Measurements from ENCODE around the gene SNRPE.

SNRPE gene

GRCh38 chr1:203858055-203858454, 3.3 kb upstream of the SNRPE start:
- no peak overlapping the region for H3K4me3 ChIP-seq
- peaks cover 30% of the 10 kb centered on the region for H3K36me3 ChIP-seq (replicated peaks)
- no peaks in the 10 kb centered on the region for H3K9me3 ChIP-seq
- DNase-seq (ENCODE audit: low spot score in 2 of 2) = no peak
- H3K4me1 ChIP-seq = peaks cover 21% of the 10 kb centered on the region
- no peaks in the 10 kb centered on the region for H3K27me3 ChIP-seq (ENCODE audit: low read depth)
- in situ Hi-C loops (cut with MboI; ENCODE audit: low sequenced_read_pairs) = loop anchor here (25.0 kb wide), 2 partner anchors 504 to 654 kb away; partner anchors contain the start of genes MDM4 and PLEKHA6

DNA sequence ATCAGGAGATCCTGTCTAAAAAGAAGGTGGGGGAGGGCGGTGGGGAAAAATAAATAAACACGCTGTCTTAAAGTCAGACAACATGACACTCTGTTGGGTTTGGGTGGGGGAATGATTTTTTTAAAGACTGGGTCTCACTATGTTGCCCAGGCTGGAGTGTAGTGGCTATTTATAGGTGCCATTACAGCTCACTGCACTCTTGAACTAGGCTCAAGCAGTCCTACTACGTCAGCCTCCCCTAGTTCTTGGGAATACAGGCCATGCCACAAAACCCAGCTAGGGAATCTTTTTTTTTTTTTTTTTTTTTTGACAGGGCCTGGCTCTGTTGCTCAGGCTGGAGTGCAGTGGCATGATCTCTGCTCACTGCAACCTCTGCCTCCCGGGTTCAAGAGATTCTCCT, 2.4 kb upstream of the SNRPE start:
- Histone ChIP-seq H3K4me3 (no peak overlapping the region), H3K36me3 (replicated peaks) (peaks cover 34% of the 10 kb centered on the region), H3K27me3 (ENCODE audit: low read depth) (no peaks in the 10 kb centered on the region), H3K9me3 (no peaks in the 10 kb centered on the region), H3K4me1 (peaks cover 23% of the 10 kb centered on the region)
- no peak for DNase-seq (ENCODE audit: low spot score in 2 of 2)
- in situ Hi-C loops (cut with MboI; ENCODE audit: low sequenced_read_pairs) = loop anchor here (25.0 kb wide), 2 partner anchors 503 to 653 kb away; partner anchors contain the start of genes MDM4 and PLEKHA6

DNA sequence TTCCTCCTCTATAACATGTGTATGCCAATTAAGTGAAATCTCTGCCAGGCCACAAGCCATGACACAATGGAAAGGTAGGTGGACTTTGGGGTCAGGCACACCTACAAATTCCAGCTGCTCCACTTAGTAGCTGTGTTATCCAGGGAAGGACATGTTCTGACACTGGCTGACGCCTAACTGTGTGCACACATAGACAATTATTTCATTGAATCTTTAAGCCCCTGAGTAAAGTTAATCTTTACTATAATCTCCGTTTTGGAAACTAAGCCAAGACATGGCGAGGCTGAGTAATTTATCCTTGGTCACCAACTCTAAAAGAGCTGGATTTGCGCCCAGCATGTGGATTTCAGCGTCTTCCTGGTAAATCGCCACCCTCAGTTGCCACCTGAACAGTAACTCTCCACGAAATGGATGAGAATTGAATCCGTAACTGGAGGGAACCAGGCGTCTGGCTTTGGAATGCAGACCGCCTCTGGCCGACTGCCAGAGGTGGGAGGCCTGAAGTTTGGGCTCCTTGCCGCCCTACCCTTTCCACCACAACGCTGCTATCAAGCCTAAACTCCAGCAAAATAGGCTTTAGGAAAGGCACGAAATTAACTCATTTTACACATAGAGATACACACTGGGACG, 888 bp upstream of the SNRPE start:
- Histone ChIP-seq H3K36me3 (replicated peaks) (peaks cover 35% of the 10 kb centered on the region), H3K27me3 (ENCODE audit: low read depth) (no peaks in the 10 kb centered on the region), H3K4me1 (peaks cover 23% of the 10 kb centered on the region), H3K4me3 (peak overlapping the region; percentile 97), H3K9me3 (no peaks in the 10 kb centered on the region)
- in situ Hi-C loops (cut with MboI; ENCODE audit: low sequenced_read_pairs) = loop anchor here (25.0 kb wide), 2 partner anchors 502 to 652 kb away; partner anchors contain the start of genes MDM4 and PLEKHA6
- DNase-seq (ENCODE audit: low spot score in 2 of 2) = peak; percentile 48 to 67

DNA sequence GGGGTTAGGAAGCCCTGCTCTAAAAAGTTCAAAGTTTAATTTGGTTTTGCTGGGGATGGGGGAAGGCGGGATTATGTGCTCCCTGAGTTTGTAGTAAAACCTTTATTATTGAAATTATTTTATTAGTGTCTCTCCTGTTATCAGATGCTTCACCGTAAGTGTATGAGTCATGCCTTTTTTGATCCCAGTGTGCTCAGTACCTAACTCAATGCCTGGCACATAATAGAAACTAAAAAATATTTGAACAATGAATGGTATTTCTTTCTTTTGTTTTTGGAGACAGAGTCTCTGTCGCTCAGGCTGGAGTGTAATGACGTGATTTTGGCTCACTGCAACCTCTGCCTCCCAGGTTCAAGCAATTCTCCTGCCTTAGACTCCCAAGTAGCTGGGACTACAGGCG, 6.4 kb downstream of the SNRPE start:
- Histone ChIP-seq H3K36me3 (replicated peaks) (peaks cover 66% of the 10 kb centered on the region), H3K9me3 (no peaks in the 10 kb centered on the region), H3K4me1 (peaks cover 16% of the 10 kb centered on the region), H3K4me3 (no peak overlapping the region), H3K27me3 (ENCODE audit: low read depth) (no peaks in the 10 kb centered on the region)
- DNase-seq (ENCODE audit: low spot score in 2 of 2) = peak; percentile 28 to 69
- in situ Hi-C loops (cut with MboI; ENCODE audit: low sequenced_read_pairs) = loop anchor here (25.0 kb wide), 2 partner anchors 494 to 644 kb away; partner anchors contain the start of genes MDM4 and PLEKHA6

DNA sequence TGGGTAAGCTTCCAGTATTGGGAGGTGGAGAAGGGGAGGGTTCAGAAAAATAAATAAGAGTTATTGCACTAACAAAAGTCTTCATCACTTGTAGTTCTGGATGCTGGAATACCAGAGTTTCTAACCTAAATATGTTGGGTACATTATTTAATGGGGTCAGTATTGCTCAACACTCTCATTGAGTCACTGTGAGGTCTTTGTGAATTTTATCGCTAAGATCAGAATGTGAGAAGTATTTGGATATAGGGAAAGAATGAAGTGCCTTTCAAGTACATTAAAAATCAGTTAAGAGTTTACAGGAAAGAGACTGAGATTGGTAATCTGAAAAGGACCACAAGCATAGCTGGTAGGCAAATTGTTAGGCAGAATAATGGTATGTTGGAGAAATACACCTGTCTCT, 8.8 kb downstream of the SNRPE start:
- H3K9me3 ChIP-seq = no peaks in the 10 kb centered on the region
- in situ Hi-C loops (cut with MboI; ENCODE audit: low sequenced_read_pairs) = loop anchor here (5.0 to 25.0 kb wide), 3 partner anchors 257 to 642 kb away; partner anchors contain the start of genes MDM4 and PLEKHA6
- DNase-seq (ENCODE audit: low spot score in 2 of 2) = no peak
- no peaks in the 10 kb centered on the region for H3K27me3 ChIP-seq (ENCODE audit: low read depth)
- no peak overlapping the region for H3K4me3 ChIP-seq
- peaks cover 48% of the 10 kb centered on the region for H3K36me3 ChIP-seq (replicated peaks)
- peaks cover 16% of the 10 kb centered on the region for H3K4me1 ChIP-seq

- Histone ChIP-seq H3K27me3 (ENCODE audit: low read depth) (no peaks in the 10 kb centered on the region), H3K4me3 (no peak overlapping the region), H3K36me3 (replicated peaks) (peaks cover 41% of the 10 kb centered on the region), H3K4me1 (peaks cover 21% of the 10 kb centered on the region), H3K9me3 (no peaks in the 10 kb centered on the region)
- peak; percentile 64 to 66 for DNase-seq (ENCODE audit: low spot score in 2 of 2)
- in situ Hi-C loops (cut with MboI; ENCODE audit: low sequenced_read_pairs) = loop anchor here (5.0 to 25.0 kb wide), 3 partner anchors 256 to 641 kb away; partner anchors contain the start of genes MDM4 and PLEKHA6
Measured at GRCh38 chr1:203871114-203871880, 9.9 kb downstream of the SNRPE start.

- peaks cover 33% of the 10 kb centered on the region for H3K36me3 ChIP-seq (replicated peaks)
- in situ Hi-C loops (cut with MboI; ENCODE audit: low sequenced_read_pairs) = loop anchor here (5.0 to 25.0 kb wide), 3 partner anchors 254 to 639 kb away; partner anchors contain the start of genes MDM4 and PLEKHA6
- no peaks in the 10 kb centered on the region for H3K27me3 ChIP-seq (ENCODE audit: low read depth)
Measured at GRCh38 chr1:203873094-203873493, 11.7 kb downstream of the SNRPE start.

GRCh38 chr1:203878422-203878821, 17.0 kb downstream of the SNRPE start:
- Histone ChIP-seq H3K9me3 (no peaks in the 10 kb centered on the region), H3K4me3 (no peak overlapping the region), H3K36me3 (replicated peaks) (peaks cover 9% of the 10 kb centered on the region; the same call in 1 of the 2 replicates), H3K27me3 (ENCODE audit: low read depth) (no peaks in the 10 kb centered on the region), H3K4me1 (peaks cover 9% of the 10 kb centered on the region)
- in situ Hi-C loops (cut with MboI; ENCODE audit: low sequenced_read_pairs) = no loop called here
- no peak for DNase-seq (ENCODE audit: low spot score in 2 of 2)

More at GRCh38 chr1:203873094-203873493, 11.7 kb downstream of the SNRPE start:
- Histone ChIP-seq H3K9me3 (no peaks in the 10 kb centered on the region), H3K4me3 (no peak overlapping the region), H3K4me1 (peaks cover 12% of the 10 kb centered on the region)
- no peak for DNase-seq (ENCODE audit: low spot score in 2 of 2)

GRCh38 chr1:203880606-203881005, 19.2 kb downstream of the SNRPE start:
- in situ Hi-C loops (cut with MboI; ENCODE audit: low sequenced_read_pairs) = no loop called here
- Histone ChIP-seq H3K4me3 (no peak overlapping the region), H3K27me3 (ENCODE audit: low read depth) (no peaks in the 10 kb centered on the region), H3K9me3 (no peaks in the 10 kb centered on the region), H3K4me1 (peaks cover 2% of the 10 kb centered on the region), H3K36me3 (replicated peaks) (peaks cover 7% of the 10 kb centered on the region; the same call in 1 of the 2 replicates)
- DNase-seq (ENCODE audit: low spot score in 2 of 2) = no peak

DNA sequence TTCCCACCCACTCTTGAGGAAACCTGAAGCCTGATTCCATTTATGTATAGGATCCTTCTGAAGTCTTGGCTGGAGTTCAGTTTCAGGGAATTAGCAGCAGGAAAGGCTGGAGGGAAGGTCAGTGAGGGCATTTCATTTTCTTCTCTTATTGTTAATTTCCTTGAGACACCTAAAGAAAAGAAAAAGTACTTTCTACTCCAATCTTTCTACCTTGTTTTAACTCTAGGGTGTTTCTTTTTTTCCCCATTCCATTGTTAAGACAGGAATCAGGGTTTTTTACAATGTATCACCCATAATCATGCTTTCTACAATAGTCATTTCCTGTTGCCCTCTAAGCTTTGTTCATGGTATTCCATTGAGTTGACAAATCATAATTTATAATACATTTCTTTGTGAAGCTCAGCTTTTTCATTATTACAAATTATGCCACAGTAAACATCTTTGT, 27.4 kb downstream of the SNRPE start:
- H3K4me1 ChIP-seq = peaks cover 8% of the 10 kb centered on the region
- DNase-seq (ENCODE audit: low spot score in 2 of 2) = no peak
- no peaks in the 10 kb centered on the region for H3K36me3 ChIP-seq (replicated peaks)
- H3K9me3 ChIP-seq = peaks cover 2% of the 10 kb centered on the region; the same call in 1 of the 2 replicates
- no peaks in the 10 kb centered on the region for H3K27me3 ChIP-seq (ENCODE audit: low read depth)
- in situ Hi-C loops (cut with MboI; ENCODE audit: low sequenced_read_pairs) = no loop called here
- H3K4me3 ChIP-seq = no peak overlapping the region

DNA sequence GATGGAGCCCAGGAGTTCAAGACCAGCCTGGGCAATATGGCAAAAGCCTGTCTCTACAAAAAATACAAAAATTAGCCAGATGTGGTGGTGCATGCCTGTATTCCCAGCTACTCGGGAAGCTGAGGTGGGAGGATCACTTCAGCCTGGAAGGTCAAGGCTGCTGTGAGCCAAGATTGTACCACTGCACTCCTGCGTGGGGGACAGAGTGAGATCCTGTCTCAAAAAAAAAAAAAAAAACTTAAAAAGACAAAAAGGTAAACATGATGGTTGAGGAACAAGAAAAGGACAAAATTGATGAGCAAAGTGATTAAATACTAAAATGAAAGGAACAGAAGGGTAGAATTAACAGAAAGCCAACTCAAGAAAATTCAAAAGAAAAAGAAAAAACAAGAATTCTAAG, 30.6 kb downstream of the SNRPE start:
- Histone ChIP-seq H3K4me1 (peaks cover 8% of the 10 kb centered on the region), H3K4me3 (no peak overlapping the region), H3K27me3 (ENCODE audit: low read depth) (no peaks in the 10 kb centered on the region), H3K9me3 (peaks cover 10% of the 10 kb centered on the region; the same call in 1 of the 2 replicates), H3K36me3 (replicated peaks) (no peaks in the 10 kb centered on the region)
- no peak for DNase-seq (ENCODE audit: low spot score in 2 of 2)
- in situ Hi-C loops (cut with MboI; ENCODE audit: low sequenced_read_pairs) = no loop called here

- H3K27me3 ChIP-seq (ENCODE audit: low read depth) = no peaks in the 10 kb centered on the region
- no peak for DNase-seq (ENCODE audit: low spot score in 2 of 2)
- H3K36me3 ChIP-seq (replicated peaks) = no peaks in the 10 kb centered on the region
- no peaks in the 10 kb centered on the region for H3K4me1 ChIP-seq
- in situ Hi-C loops (cut with MboI; ENCODE audit: low sequenced_read_pairs) = no loop called here
- peaks cover 9% of the 10 kb centered on the region; the same call in 1 of the 2 replicates for H3K9me3 ChIP-seq
- H3K4me3 ChIP-seq = no peak overlapping the region
Measured at GRCh38 chr1:203898458-203899352, 37.3 kb downstream of the SNRPE start.

GRCh38 chr1:203899353-203899716, 37.9 kb downstream of the SNRPE start:
- Histone ChIP-seq H3K36me3 (replicated peaks) (no peaks in the 10 kb centered on the region), H3K27me3 (ENCODE audit: low read depth) (no peaks in the 10 kb centered on the region), H3K4me1 (no peaks in the 10 kb centered on the region), H3K9me3 (peaks cover 5% of the 10 kb centered on the region; the same call in 1 of the 2 replicates), H3K4me3 (no peak overlapping the region)
- in situ Hi-C loops (cut with MboI; ENCODE audit: low sequenced_read_pairs) = no loop called here
- no peak for DNase-seq (ENCODE audit: low spot score in 2 of 2)

Data from HAP-1 (cell line).